ENCODE measurements around the gene SLX4IP.

The SLX4IP gene

GRCh38 chr20:10603971-10604864 lies 169.1 kb downstream of the SLX4IP start:
- TF ChIP-seq CEBPB (IDR thresholded peaks at IDR 0.05) (peak; percentile 56), EGR1 (IDR thresholded peaks at IDR 0.05) (no peak)

- TF ChIP-seq USF1 (IDR thresholded peaks at IDR 0.05): no peak
- no peak for TF ChIP-seq TCF12 (IDR thresholded peaks at IDR 0.05; ENCODE audit: low read depth)
- TF ChIP-seq NFIC (IDR thresholded peaks at IDR 0.05): no peak
- no peak for TF ChIP-seq EP300 (IDR thresholded peaks at IDR 0.05; ENCODE audit: borderline replicate concordance)
- TF ChIP-seq EGR1 (IDR thresholded peaks at IDR 0.05): no peak
- no peak for TF ChIP-seq CREB1 (IDR thresholded peaks at IDR 0.05; ENCODE audit: low read depth)
- no peak for TF ChIP-seq RAD21 (IDR thresholded peaks at IDR 0.05; ENCODE audit: low read depth)
- TF ChIP-seq FOXM1 (IDR thresholded peaks at IDR 0.05; ENCODE audit: borderline replicate concordance, low read depth): no peak
- no peak for TF ChIP-seq MAX (IDR thresholded peaks at IDR 0.05)
- TF ChIP-seq TAF1 (IDR thresholded peaks at IDR 0.05; ENCODE audit: low read depth): no peak
- TF ChIP-seq CEBPB (IDR thresholded peaks at IDR 0.05): no peak
- TF ChIP-seq TEAD4 (IDR thresholded peaks at IDR 0.05): no peak
- no peak for TF ChIP-seq YY1 (IDR thresholded peaks at IDR 0.05; ENCODE audit: low read depth)
- no peak for TF ChIP-seq REST (IDR thresholded peaks at IDR 0.05; ENCODE audit: low read depth)
- no peak for TF ChIP-seq ZBTB7A (IDR thresholded peaks at IDR 0.05; ENCODE audit: low read depth)
Measured at GRCh38 chr20:10604865-10605440, 169.8 kb downstream of the SLX4IP start.

GRCh38 chr20:10605547-10606195 lies 170.6 kb downstream of the SLX4IP start:
- TF ChIP-seq TAF1 (IDR thresholded peaks at IDR 0.05; ENCODE audit: low read depth) (no peak), YY1 (IDR thresholded peaks at IDR 0.05; ENCODE audit: low read depth) (no peak), TCF12 (IDR thresholded peaks at IDR 0.05; ENCODE audit: low read depth) (no peak), CREB1 (IDR thresholded peaks at IDR 0.05; ENCODE audit: low read depth) (no peak), RAD21 (IDR thresholded peaks at IDR 0.05; ENCODE audit: low read depth) (no peak), CEBPB (IDR thresholded peaks at IDR 0.05) (no peak), TEAD4 (IDR thresholded peaks at IDR 0.05) (no peak), USF1 (IDR thresholded peaks at IDR 0.05) (no peak), FOXM1 (IDR thresholded peaks at IDR 0.05; ENCODE audit: borderline replicate concordance, low read depth) (no peak), MAX (IDR thresholded peaks at IDR 0.05) (no peak), EGR1 (IDR thresholded peaks at IDR 0.05) (no peak), NFIC (IDR thresholded peaks at IDR 0.05) (no peak), REST (IDR thresholded peaks at IDR 0.05; ENCODE audit: low read depth) (no peak), ZBTB7A (IDR thresholded peaks at IDR 0.05; ENCODE audit: low read depth) (no peak), EP300 (IDR thresholded peaks at IDR 0.05; ENCODE audit: borderline replicate concordance) (no peak)

GRCh38 chr20:10609276-10609675 lies 174.2 kb downstream of the SLX4IP start:
- TF ChIP-seq EGR1 (IDR thresholded peaks at IDR 0.05): no peak
- no peak for TF ChIP-seq TEAD4 (IDR thresholded peaks at IDR 0.05)
- no peak for TF ChIP-seq CEBPB (IDR thresholded peaks at IDR 0.05)
- TF ChIP-seq TCF12 (IDR thresholded peaks at IDR 0.05; ENCODE audit: low read depth): no peak
- no peak for TF ChIP-seq FOXM1 (IDR thresholded peaks at IDR 0.05; ENCODE audit: borderline replicate concordance, low read depth)
- TF ChIP-seq REST (IDR thresholded peaks at IDR 0.05; ENCODE audit: low read depth): no peak
- TF ChIP-seq YY1 (IDR thresholded peaks at IDR 0.05; ENCODE audit: low read depth): no peak
- TF ChIP-seq RAD21 (IDR thresholded peaks at IDR 0.05; ENCODE audit: low read depth): no peak
- no peak for TF ChIP-seq ZBTB7A (IDR thresholded peaks at IDR 0.05; ENCODE audit: low read depth)
- no peak for TF ChIP-seq EP300 (IDR thresholded peaks at IDR 0.05; ENCODE audit: borderline replicate concordance)
- no peak for TF ChIP-seq USF1 (IDR thresholded peaks at IDR 0.05)
- no peak for TF ChIP-seq MAX (IDR thresholded peaks at IDR 0.05)
- TF ChIP-seq TAF1 (IDR thresholded peaks at IDR 0.05; ENCODE audit: low read depth): no peak
